SH-SY5Y (cell line): ENCODE results near the gene KLK14.

ENCODE experiments used
- GATA2 ChIP-seq: IDR thresholded peaks from 2 replicates; pipeline ENCODE4 v1.6.1; 2011; ENCODE audit warnings: mild to moderate bottlenecking, low read depth, low read length
- GATA3 ChIP-seq: IDR thresholded peaks from 2 replicates; pipeline ENCODE4 v1.6.1; 2011; ENCODE audit warnings: low read depth, mild to moderate bottlenecking, low read length, moderate library complexity

GRCh38 chr19:51101171-51101865 lies 18.6 kb upstream of the KLK14 start:
- TF ChIP-seq GATA3 (no peak), GATA2 (no peak)
